ENCODE measurements around the gene DNAH5.

- TF ChIP-seq EZH2 (IDR thresholded peaks at IDR 0.05; ENCODE audit: borderline replicate concordance, low read depth, low read length, severe bottlenecking) (no peak), POLR2AphosphoS5 (IDR thresholded peaks at IDR 0.05; ENCODE audit: insufficient read depth, low read depth, low read length) (no peak), JUN (IDR thresholded peaks at IDR 0.05; ENCODE audit: borderline replicate concordance, insufficient read depth, insufficient read length, low read depth) (no peak), POLR2A (IDR thresholded peaks at IDR 0.05; ENCODE audit: low read depth, low read length) (no peak), GATA2 (IDR thresholded peaks at IDR 0.05; ENCODE audit: insufficient read depth, insufficient read length, low read depth, low read length) (no peak), FOS (IDR thresholded peaks at IDR 0.05; ENCODE audit: borderline replicate concordance, insufficient read depth, low read length) (no peak)
- TF ChIP-seq, protein P1, sequence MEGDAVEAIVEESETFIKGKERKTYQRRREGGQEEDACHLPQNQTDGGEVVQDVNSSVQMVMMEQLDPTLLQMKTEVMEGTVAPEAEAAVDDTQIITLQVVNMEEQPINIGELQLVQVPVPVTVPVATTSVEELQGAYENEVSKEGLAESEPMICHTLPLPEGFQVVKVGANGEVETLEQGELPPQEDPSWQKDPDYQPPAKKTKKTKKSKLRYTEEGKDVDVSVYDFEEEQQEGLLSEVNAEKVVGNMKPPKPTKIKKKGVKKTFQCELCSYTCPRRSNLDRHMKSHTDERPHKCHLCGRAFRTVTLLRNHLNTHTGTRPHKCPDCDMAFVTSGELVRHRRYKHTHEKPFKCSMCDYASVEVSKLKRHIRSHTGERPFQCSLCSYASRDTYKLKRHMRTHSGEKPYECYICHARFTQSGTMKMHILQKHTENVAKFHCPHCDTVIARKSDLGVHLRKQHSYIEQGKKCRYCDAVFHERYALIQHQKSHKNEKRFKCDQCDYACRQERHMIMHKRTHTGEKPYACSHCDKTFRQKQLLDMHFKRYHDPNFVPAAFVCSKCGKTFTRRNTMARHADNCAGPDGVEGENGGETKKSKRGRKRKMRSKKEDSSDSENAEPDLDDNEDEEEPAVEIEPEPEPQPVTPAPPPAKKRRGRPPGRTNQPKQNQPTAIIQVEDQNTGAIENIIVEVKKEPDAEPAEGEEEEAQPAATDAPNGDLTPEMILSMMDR (IDR thresholded peaks at IDR 0.05; ENCODE audit: extremely low read depth in 1 of 2, insufficient read depth in 1 of 2, low read depth in 1 of 2, low read length in 2 of 2), result no peak
- TF ChIP-seq, protein P2, sequence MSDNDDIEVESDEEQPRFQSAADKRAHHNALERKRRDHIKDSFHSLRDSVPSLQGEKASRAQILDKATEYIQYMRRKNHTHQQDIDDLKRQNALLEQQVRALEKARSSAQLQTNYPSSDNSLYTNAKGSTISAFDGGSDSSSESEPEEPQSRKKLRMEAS (IDR thresholded peaks at IDR 0.05; ENCODE audit: insufficient read depth, insufficient read length), result no peak
Measured at GRCh38 chr5:13945271-13945670, 783 bp upstream of the DNAH5 start.

All from endothelial cell of umbilical vein (primary cell).